ENCODE results near the gene PPP6R1. TPM values are rescaled to one million over a fixed set of nuclear protein-coding genes. Genes with fewer than 3 reads are reported as not detected.

The PPP6R1 gene
- total and polyA plus RNA-seq, 2 of the 13 experiments (the other 11 are each of a cell fraction or from before 2014, with no cell fraction given) = 25.8 to 54.0 TPM

DNA sequence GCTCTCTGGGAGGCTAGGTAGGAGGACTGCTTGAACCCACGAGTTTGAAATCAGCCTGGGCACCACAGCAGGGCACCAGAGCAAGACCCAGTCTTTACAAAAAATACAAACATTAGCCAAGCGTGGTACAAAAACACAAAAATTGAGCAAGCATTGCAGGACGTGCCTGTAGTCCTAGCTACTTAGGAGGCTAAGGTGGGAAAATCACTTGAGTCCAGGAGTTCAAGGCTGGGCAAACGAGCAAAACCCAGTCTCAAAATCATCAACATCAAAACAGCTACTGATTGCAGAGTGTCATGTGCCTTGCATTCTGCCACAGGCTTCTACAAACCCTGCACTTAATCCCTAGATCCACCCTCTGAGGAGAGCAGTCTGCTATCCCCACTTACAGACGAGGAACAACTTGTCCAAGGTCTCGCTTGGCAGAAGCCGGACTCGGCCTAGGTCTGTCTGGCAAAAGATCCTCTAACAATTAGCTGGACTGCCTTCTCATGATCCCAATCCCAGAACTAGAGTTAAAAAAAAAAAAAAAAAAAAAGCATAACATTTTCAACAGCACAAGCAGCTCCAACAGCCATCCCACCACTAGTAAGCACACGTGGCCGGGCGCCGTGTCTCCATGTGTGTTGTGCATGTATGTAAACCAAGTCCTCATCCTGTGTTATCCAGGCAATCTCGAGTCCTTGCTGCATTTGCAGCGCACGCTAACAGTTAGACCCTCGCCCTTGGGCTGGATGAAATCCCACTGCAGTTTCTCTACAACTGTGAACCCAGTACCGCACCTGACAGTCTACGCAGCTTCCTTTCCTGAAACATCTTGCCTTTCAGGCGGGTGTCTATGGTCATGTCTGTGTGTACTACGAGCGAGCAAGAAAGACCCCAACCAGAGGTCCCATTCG, 2.0 kb downstream of the PPP6R1 start:
- Histone ChIP-seq H3K4me1 (ENCODE audit: insufficient read depth, low read length) (peaks cover 48% of the 10 kb centered on the region), H3K4me3 (replicated peaks in 1 of 3; ENCODE audit: insufficient read depth in 1 of 3, low read depth in 2 of 3, low read length in 3 of 3) (peak overlapping the region; percentile 88 to 95 (median 94)), H3K27ac (ENCODE audit: extremely low read length, insufficient read depth, low read length) (peak overlapping the region; percentile 68), H3K36me3 (replicated peaks in 1 of 2; ENCODE audit: control insufficient read depth in 1 of 2, insufficient read depth in 2 of 2, low read length in 2 of 2) (peaks cover 1 to 19% of the 10 kb centered on the region in 2 experiments; a peak in 3 of 5 replicates), H3K9me3 (ENCODE audit: low read length) (no peaks in the 10 kb centered on the region), H3K79me2 (ENCODE audit: insufficient read depth, low read length) (peaks cover 62% of the 10 kb centered on the region), H2AFZ (ENCODE audit: low read length) (no peak overlapping the region), H4K20me1 (ENCODE audit: insufficient read depth, low read length) (peaks cover 40% of the 10 kb centered on the region), H3K4me2 (ENCODE audit: low read depth, low read length) (peak overlapping the region; percentile 99), H3K27me3 (ENCODE audit: control insufficient read depth in 1 of 2, insufficient read depth in 2 of 2, low read length in 2 of 2) (no peaks in the 10 kb centered on the region; a peak in 1 of 5 replicates), H3K9ac (ENCODE audit: insufficient read depth, low read depth, low read length) (peak overlapping the region; percentile 97)
- POLR2A ChIA-PET = interaction anchor here (0.9 to 6.2 kb wide), 19 partner anchors 16 to 398 kb away, joined by 3 to 95 read pairs (median 5); partner anchors contain the start of genes HSPBP1, KMT5C, PPP1R12C and PTPRH
- WGBS (ENCODE audit: low lambda C conversion rate) = 6% methylated on average over 22 of the region's 22 CpGs
- CTCF ChIA-PET (ENCODE audit: low intra/inter-chr PET ratio, low total read pairs) = no interaction called here
- ATAC-seq = peak; percentile 18
- DNase-seq (ENCODE audit: low spot score) = peak; percentile 74
- intact Hi-C loops (cut with micrococcal nuclease; ENCODE audit: unreplicated experiment) = no loop called here
- BruUV-seq (replicated peaks) = TSS peak; percentile 49
- peak; percentile 85 for FAIRE-seq
- in situ Hi-C loops (cut with HindIII; ENCODE audit: extremely low pct_ligation_motif_present, low pct_unique_long_range_greater_than_20kb) = loop anchor here (5.0 kb wide), 1 partner anchor 35 kb away; no protein-coding TSS in a partner anchor
- no peak for TF ChIP-seq SMARCE1 (IDR thresholded peaks at IDR 0.05; ENCODE audit: borderline replicate concordance)
- no peak for TF ChIP-seq ZNF446 (CRISPR knock-in tag; IDR thresholded peaks at IDR 0.05)
- TF ChIP-seq, protein P1, sequence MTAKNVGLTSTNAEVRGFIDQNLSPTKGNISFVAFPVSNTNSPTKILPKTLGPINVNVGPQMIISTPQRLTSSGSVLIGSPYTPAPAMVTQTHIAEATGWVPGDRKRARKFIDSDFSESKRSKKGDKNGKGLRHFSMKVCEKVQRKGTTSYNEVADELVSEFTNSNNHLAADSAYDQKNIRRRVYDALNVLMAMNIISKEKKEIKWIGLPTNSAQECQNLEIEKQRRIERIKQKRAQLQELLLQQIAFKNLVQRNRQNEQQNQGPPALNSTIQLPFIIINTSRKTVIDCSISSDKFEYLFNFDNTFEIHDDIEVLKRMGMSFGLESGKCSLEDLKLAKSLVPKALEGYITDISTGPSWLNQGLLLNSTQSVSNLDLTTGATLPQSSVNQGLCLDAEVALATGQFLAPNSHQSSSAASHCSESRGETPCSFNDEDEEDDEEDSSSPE (CRISPR knock-in tag; IDR thresholded peaks at IDR 0.05) = peak; percentile 43; the same call in 1 of the 2 replicates
- no peak for TF ChIP-seq KDM6A (CRISPR knock-in tag; IDR thresholded peaks at IDR 0.05; ENCODE audit: low read depth)
- TF ChIP-seq, protein P2, sequence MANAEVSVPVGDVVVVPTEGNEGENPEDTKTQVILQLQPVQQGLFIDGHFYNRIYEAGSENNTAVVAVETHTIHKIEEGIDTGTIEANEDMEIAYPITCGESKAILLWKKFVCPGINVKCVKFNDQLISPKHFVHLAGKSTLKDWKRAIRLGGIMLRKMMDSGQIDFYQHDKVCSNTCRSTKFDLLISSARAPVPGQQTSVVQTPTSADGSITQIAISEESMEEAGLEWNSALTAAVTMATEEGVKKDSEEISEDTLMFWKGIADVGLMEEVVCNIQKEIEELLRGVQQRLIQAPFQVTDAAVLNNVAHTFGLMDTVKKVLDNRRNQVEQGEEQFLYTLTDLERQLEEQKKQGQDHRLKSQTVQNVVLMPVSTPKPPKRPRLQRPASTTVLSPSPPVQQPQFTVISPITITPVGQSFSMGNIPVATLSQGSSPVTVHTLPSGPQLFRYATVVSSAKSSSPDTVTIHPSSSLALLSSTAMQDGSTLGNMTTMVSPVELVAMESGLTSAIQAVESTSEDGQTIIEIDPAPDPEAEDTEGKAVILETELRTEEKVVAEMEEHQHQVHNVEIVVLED (CRISPR knock-in tag; IDR thresholded peaks at IDR 0.05; ENCODE audit: borderline replicate concordance) = no peak
- peak; percentile 77 for TF ChIP-seq SALL1 (CRISPR knock-in tag; IDR thresholded peaks at IDR 0.05)
- TF ChIP-seq ZNF746 (CRISPR knock-in tag; IDR thresholded peaks at IDR 0.05) = no peak
- no peak for TF ChIP-seq ZNF282 (IDR thresholded peaks at IDR 0.05; ENCODE audit: partially characterized antibody)
- TF ChIP-seq EP300 (IDR thresholded peaks at IDR 0.05; ENCODE audit: low read depth in 2 of 2, low read length in 2 of 2) = peak in 1 of 2 experiments; percentile 42; a peak in 1 of 4 replicates
- no peak for TF ChIP-seq EP300 (CRISPR knock-in tag; IDR thresholded peaks at IDR 0.05; ENCODE audit: borderline replicate concordance)
- TF ChIP-seq ETV5 (CRISPR knock-in tag; IDR thresholded peaks at IDR 0.05; ENCODE audit: borderline replicate concordance) = peak; percentile 12; the same call in 1 of the 2 replicates
- TF ChIP-seq, protein P3, sequence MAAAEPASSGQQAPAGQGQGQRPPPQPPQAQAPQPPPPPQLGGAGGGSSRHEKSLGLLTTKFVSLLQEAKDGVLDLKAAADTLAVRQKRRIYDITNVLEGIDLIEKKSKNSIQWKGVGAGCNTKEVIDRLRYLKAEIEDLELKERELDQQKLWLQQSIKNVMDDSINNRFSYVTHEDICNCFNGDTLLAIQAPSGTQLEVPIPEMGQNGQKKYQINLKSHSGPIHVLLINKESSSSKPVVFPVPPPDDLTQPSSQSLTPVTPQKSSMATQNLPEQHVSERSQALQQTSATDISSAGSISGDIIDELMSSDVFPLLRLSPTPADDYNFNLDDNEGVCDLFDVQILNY (CRISPR knock-in tag; conservative IDR thresholded peaks at IDR 0.05) = no peak
- no peak for TF ChIP-seq ZNF530 (CRISPR knock-in tag; IDR thresholded peaks at IDR 0.05; ENCODE audit: low read depth)
- TF ChIP-seq ZNF7 (CRISPR knock-in tag; IDR thresholded peaks at IDR 0.05) = no peak
- peak; percentile 79 for TF ChIP-seq CEBPG (CRISPR knock-in tag; IDR thresholded peaks at IDR 0.05)
- no peak for TF ChIP-seq ZNF773 (CRISPR knock-in tag; IDR thresholded peaks at IDR 0.05; ENCODE audit: borderline replicate concordance)
- TF ChIP-seq, protein P4, sequence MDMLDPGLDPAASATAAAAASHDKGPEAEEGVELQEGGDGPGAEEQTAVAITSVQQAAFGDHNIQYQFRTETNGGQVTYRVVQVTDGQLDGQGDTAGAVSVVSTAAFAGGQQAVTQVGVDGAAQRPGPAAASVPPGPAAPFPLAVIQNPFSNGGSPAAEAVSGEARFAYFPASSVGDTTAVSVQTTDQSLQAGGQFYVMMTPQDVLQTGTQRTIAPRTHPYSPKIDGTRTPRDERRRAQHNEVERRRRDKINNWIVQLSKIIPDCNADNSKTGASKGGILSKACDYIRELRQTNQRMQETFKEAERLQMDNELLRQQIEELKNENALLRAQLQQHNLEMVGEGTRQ (IDR thresholded peaks at IDR 0.05; ENCODE audit: low read depth, low read length) = no peak; the same call in 1 of the 2 replicates
- TF ChIP-seq, protein P4 (CRISPR knock-in tag; IDR thresholded peaks at IDR 0.05; ENCODE audit: borderline replicate concordance) = no peak; the same call in 1 of the 2 replicates
